Astrocyte (in vitro differentiated cells and primary cell): ENCODE data around the gene ATP2C1.

Experiments used
- CTCF ChIP-seq: IDR thresholded peaks from 2 replicates; pipeline ENCODE4 v1.5.1; 2011; ENCODE audit warnings: low read depth, mild to moderate bottlenecking, inconsistent platforms, low read length, moderate library complexity; ENCODE audit not compliant: insufficient read depth
- EZH2 ChIP-seq: IDR thresholded peaks from 2 replicates; pipeline ENCODE4 v1.6.1; 2012; ENCODE audit warnings: mild to moderate bottlenecking, low read length, inconsistent platforms; ENCODE audit not compliant: insufficient read depth

- TF ChIP-seq CTCF: no peak
- TF ChIP-seq EZH2: no peak
Measured at GRCh38 chr3:130948929-130949328, 55.0 kb downstream of the ATP2C1 start.
